OCI-LY3 (cell line): ENCODE measurements around the gene P4HTM.

Source experiments
- H2AFZ ChIP-seq: fragments of 200-600, 300-600 bp; shearing (Covaris generic); 2 replicates; pipeline ENCODE4 v1.6.0; 2014; ENCODE audit warnings: antibody characterized with exemption, low read depth, low read length
- H3K27ac ChIP-seq: fragments of 200-600, 300-600 bp; sonication (generic); 2 replicates; pipeline ENCODE4 v1.5.1; 2014; ENCODE audit warnings: mild to moderate bottlenecking, low read length, moderate library complexity, mixed read lengths
- H3K27me3 ChIP-seq: fragments of 200-600, 300-600 bp; sonication (generic); 2 replicates; pipeline ENCODE4 v1.6.1; 2014; ENCODE audit warnings: low read depth, low read length, mixed read lengths
- H3K36me3 ChIP-seq: fragments of 200-600, 300-600 bp; sonication (generic); replicated peaks from 2 replicates; pipeline ENCODE3; 2014; ENCODE audit warnings: low read depth, low read length, mixed read lengths
- H3K4me1 ChIP-seq: fragments of 300-600, 200-600 bp; sonication (generic); 2 replicates; pipeline ENCODE4 v1.6.1; 2014; ENCODE audit warnings: low read length, mixed read lengths
- H3K4me2 ChIP-seq: fragments of 200-600, 300-600 bp; sonication (generic); 2 replicates; pipeline ENCODE4 v1.6.1; 2014; ENCODE audit warnings: low read length, mixed read lengths
- H3K4me3 ChIP-seq: fragments of 300-600, 200-600 bp; sonication (generic); 2 replicates; pipeline ENCODE4 v1.5.1; 2014; ENCODE audit warnings: antibody characterized with exemption, mild to moderate bottlenecking, low read length, moderate library complexity
- H3K79me2 ChIP-seq: fragments of 300-600, 200-600 bp; shearing (Covaris generic); 2 replicates; pipeline ENCODE4 v1.6.1; 2014; ENCODE audit warnings: mild to moderate bottlenecking, low read length, mixed read lengths
- H3K9ac ChIP-seq: fragments of 300-600, 200-600 bp; shearing (Covaris generic); 2 replicates; pipeline ENCODE4 v1.6.0; 2014; ENCODE audit warnings: mild to moderate bottlenecking, low read length, moderate library complexity
- H3K9me3 ChIP-seq: fragments of 200-600, 300-600 bp; shearing (Covaris generic); 2 replicates; pipeline ENCODE4 v1.6.1; 2014; ENCODE audit warnings: low read length, mixed read lengths; ENCODE audit not compliant: insufficient read depth
- H4K20me1 ChIP-seq: fragments of 200-600, 300-600 bp; sonication (generic); 2 replicates; pipeline ENCODE4 v1.6.1; 2016; ENCODE audit warnings: low read length, mixed read lengths; ENCODE audit not compliant: insufficient read depth
- CTCF ChIP-seq: fragments of 200-600, 300-600 bp; sonication (generic); IDR thresholded peaks from 2 replicates; pipeline ENCODE4 v1.5.1; 2014; ENCODE audit warnings: antibody characterized with exemption, low read length, low read depth
- EZH2phosphoT487 ChIP-seq: fragments of 200-600 bp; shearing (Covaris generic); IDR thresholded peaks from 2 replicates; pipeline ENCODE4 v1.6.1; 2018; ENCODE audit warnings: antibody characterized with exemption, mixed run types, low read depth

The P4HTM gene

GRCh38 chr3:48989796-48990635, at the start of gene P4HTM:
P4HTM (plus strand) TSS chr3:48990241; CDS start chr3:48990257, 16 bp downstream.
- peak within 1 kb of the TSS; percentile 57 for H3K27ac ChIP-seq
- H3K79me2 ChIP-seq = peaks cover 36% of the 10 kb centered on the region
- H3K4me1 ChIP-seq = peaks cover 15% of the 10 kb centered on the region
- H3K36me3 ChIP-seq = peaks cover 12% of the 10 kb centered on the region
- H3K27me3 ChIP-seq = no peaks in the 10 kb centered on the region
- H3K9ac ChIP-seq = peak within 1 kb of the TSS; percentile 86
- no peaks in the 10 kb centered on the region for H4K20me1 ChIP-seq
- peak within 1 kb of the TSS; percentile 81 for H3K4me3 ChIP-seq
- peak within 1 kb of the TSS; percentile 95 for H3K4me2 ChIP-seq
- TF ChIP-seq EZH2phosphoT487 (no peak), CTCF (peak; percentile 50)
- H3K9me3 ChIP-seq = no peaks in the 10 kb centered on the region
- peak within 1 kb of the TSS; percentile 64 for H2AFZ ChIP-seq

- peaks cover 64% of the 10 kb centered on the region for H3K79me2 ChIP-seq
Measured at GRCh38 chr3:48945432-48945831, 44.6 kb upstream of the P4HTM start.

DNA sequence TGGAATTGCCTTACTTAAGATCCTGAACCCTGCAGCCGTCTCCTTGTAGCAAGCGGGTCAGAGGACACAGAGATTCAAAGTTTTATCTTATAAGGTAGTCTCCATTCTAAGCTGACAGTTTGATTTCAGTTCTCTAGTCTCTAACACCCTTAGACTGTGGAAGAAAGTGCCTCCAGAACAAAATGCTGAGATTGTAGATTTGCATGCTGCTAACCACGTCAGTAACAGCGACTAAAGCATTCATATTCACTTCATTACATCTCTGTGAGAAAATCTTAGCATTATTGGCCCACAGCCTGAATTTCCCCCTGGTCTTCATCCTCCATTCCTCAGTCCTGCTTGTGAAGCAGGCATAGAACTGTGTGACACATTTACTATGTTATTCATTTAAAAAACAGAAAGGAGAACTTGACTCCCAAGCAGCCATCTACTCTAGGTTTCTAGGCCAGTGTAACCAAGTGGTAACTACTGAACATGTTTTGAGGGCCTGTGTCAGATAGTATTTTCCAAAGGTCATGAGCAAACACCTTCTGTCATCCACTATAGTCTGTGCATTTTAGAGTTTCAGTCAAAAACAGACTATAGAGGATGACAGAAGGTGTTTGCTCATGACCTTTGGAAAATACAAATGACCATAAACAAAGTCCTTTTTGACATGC, 44.0 kb upstream of the P4HTM start:
- H4K20me1 ChIP-seq = peaks cover 5% of the 10 kb centered on the region; the same call in 1 of the 2 replicates
- peaks cover 11% of the 10 kb centered on the region; the same call in 1 of the 2 replicates for H3K4me1 ChIP-seq
- peak overlapping the region; percentile 21 for H3K27ac ChIP-seq
- no peak overlapping the region for H3K9ac ChIP-seq
- no peak overlapping the region for H3K4me2 ChIP-seq
- peaks cover 14% of the 10 kb centered on the region for H3K36me3 ChIP-seq
- no peaks in the 10 kb centered on the region for H3K9me3 ChIP-seq
- H2AFZ ChIP-seq = no peak overlapping the region
- TF ChIP-seq EZH2phosphoT487 (no peak), CTCF (no peak)
- no peak overlapping the region for H3K4me3 ChIP-seq
- peaks cover 67% of the 10 kb centered on the region for H3K79me2 ChIP-seq
- H3K27me3 ChIP-seq = no peaks in the 10 kb centered on the region

More at GRCh38 chr3:48945432-48945831, 44.6 kb upstream of the P4HTM start:
- Histone ChIP-seq H3K4me3 (no peak overlapping the region), H3K27me3 (no peaks in the 10 kb centered on the region), H4K20me1 (peaks cover 5% of the 10 kb centered on the region; the same call in 1 of the 2 replicates), H3K9me3 (no peaks in the 10 kb centered on the region), H3K36me3 (peaks cover 14% of the 10 kb centered on the region), H3K4me2 (no peak overlapping the region), H2AFZ (no peak overlapping the region), H3K4me1 (peaks cover 11% of the 10 kb centered on the region; the same call in 1 of the 2 replicates), H3K9ac (no peak overlapping the region), H3K27ac (peak overlapping the region; percentile 21)
- TF ChIP-seq EZH2phosphoT487 (no peak), CTCF (no peak)

DNA sequence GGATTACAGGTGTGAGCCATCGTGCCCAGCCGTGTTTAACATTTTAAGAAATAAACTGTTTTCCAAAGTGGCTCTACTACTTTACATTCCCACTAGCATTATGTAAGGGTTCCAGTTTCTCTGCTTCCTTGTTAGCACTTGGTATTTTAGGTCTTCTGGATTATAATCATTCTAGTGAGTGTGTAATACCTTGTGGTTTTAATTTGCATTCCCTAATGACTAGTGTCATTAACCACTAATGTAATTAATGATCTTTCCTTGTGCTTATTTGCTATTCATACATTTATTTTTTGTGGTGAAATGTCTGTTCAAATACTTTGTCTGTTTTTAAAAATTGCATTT, 40.7 kb upstream of the P4HTM start:
- Histone ChIP-seq H2AFZ (no peak overlapping the region), H3K4me3 (no peak overlapping the region), H3K79me2 (peaks cover 70% of the 10 kb centered on the region), H3K9ac (no peak overlapping the region), H3K27me3 (no peaks in the 10 kb centered on the region), H3K4me2 (no peak overlapping the region), H4K20me1 (no peaks in the 10 kb centered on the region), H3K9me3 (no peaks in the 10 kb centered on the region), H3K27ac (no peak overlapping the region), H3K36me3 (peaks cover 14% of the 10 kb centered on the region), H3K4me1 (peaks cover 11% of the 10 kb centered on the region; the same call in 1 of the 2 replicates)
- TF ChIP-seq EZH2phosphoT487 (no peak), CTCF (no peak)
